Measurements from ENCODE around the gene CATSPER1.
"Not testable (repeated sequence)": the region's sequence is repeated elsewhere in the genome, so short reads cannot be mapped to it uniquely, and the experiment has no call there.

Gene CATSPER1

GRCh38 chr11:66020618-66021357, 5.5 kb downstream of the CATSPER1 start:
- DNase-seq (ENCODE audit: low read depth in 2 of 2): no peak

GRCh38 chr11:66020212-66020611, 6.1 kb downstream of the CATSPER1 start:
- no peak for DNase-seq (ENCODE audit: low read depth in 2 of 2)

DNA sequence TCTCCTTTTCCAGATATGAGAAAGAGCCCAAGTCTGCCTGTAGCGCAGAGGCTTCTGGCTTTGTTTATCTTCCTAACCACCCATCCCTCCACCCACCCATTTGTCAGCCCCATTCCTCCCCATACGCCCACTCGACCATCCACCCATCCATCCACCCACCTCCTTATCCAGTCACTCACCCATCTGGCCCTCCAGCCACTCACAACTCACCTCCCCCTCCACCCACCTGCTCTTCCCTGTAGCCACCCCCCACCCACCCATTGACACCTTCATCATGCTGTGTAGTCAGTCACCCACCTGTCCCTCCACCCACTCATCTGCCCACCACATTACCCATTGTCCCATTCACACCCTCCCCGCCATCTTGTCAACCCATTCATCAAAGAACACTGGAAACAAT, 9.0 kb downstream of the CATSPER1 start:
- DNase-seq (ENCODE audit: low read depth in 2 of 2): no peak

DNA sequence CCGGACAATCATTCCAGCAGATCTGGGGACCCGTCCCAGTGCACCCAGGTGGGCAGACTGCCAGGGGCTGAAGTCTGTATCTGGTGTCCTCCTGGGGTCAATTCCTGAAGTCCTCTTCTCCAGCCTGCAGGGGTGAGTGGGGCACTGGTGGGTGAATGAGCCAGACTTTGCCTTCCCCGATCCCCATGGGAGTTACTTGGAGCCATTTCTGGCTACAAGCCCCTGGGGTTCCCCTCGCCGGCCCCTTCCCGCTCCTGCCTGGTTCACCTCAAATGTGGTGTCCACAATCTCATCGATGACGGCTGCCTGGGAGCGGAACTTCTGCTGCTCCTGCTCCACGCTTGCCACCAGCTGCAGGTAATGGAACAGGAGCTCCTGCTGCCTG, 9.5 kb downstream of the CATSPER1 start:
- DNase-seq (ENCODE audit: low read depth in 2 of 2): no peak

DNA sequence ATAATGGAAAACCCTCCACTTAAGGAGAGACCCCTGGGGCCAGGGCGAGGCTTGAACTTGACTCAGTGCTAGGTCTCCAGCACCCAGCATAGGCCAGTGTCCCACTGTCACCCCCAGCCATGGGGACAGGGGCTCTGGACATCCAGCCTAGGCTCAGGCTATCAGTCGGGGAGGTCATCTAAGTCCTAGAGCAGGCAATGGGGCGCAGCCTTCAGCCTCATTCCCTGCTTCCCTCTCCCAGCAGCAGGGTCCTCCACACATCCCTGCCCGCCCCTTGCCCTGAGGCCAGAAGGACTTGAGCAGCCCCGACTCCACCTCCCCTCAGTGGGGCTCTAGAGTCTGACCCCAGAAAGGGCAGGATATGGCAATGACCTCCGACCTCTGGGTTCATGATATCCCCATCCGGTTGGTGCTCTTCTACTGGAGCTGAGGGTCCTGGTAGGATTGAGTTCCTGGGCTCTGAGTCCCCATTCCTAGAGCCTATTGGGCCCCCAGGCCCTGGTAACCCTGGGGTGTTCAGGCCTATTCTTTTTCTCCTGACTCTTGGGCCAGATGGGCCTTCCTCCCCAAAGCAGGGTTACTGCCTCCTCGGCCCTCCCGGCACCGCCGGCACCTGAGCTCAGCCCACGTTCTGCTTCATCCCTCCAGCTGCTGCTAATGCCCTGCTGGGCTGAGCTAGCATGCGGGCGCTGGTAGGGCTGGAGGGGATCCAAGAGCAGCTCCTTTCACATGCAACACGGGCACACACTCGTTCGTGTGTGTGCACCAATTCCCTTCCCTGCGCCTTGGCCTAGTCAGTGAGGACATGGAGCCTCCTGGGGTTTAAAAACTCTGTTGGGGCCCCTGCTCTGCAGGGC, 10.1 kb downstream of the CATSPER1 start:
- DNase-seq (ENCODE audit: low read depth in 2 of 2): no peak

DNA sequence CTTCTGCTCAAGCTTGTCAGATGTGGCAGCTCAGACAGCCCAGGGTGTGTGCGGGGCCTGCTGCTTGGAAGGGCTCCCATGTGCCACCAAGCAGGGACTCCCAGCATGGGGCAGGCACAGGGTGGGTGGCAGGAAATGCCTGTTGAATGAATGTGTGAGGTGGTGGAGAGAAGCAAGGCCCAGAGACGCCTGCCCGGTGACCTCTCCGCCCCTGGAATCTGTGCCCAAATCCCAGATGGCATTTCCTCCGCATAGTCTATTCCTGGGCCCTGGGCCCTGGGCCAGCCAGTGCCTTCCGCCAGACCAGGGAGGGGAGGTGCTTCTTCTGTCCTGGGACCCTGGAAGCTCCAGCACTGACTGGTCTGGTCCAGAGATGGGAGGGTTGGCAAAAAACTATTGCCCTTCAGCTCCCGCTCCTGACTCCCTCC, 10.8 kb downstream of the CATSPER1 start:
- no peak for DNase-seq (ENCODE audit: low read depth in 2 of 2)

- DNase-seq (ENCODE audit: low read depth in 2 of 2): no peak
These were observed 11.3 kb downstream of the CATSPER1 start for GRCh38 chr11:66014804-66015453.

DNA sequence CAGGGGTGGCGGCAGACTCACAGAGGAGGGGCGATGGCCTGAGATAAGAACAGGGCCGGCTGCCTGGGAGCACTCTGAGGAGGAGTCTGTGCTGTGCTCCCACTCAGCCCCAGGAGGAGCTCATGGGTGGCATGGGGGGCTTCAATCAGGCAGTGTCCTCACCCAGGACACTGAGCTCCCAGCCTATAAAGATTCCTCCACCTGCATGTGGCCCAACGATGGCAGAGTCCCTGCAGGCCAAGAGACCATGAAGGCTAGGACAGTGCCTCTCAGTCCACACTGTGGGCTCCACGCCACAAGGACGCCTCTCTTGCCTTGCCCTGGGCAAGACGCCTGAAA, 12.5 kb downstream of the CATSPER1 start:
- no peak for DNase-seq (ENCODE audit: low read depth in 2 of 2)

- DNase-seq (ENCODE audit: low read depth in 2 of 2): no peak
These were observed 13.1 kb downstream of the CATSPER1 start for GRCh38 chr11:66012946-66013761.

- no peak for DNase-seq (ENCODE audit: low read depth in 2 of 2)
These were observed 13.8 kb downstream of the CATSPER1 start for GRCh38 chr11:66012371-66012945.

DNA sequence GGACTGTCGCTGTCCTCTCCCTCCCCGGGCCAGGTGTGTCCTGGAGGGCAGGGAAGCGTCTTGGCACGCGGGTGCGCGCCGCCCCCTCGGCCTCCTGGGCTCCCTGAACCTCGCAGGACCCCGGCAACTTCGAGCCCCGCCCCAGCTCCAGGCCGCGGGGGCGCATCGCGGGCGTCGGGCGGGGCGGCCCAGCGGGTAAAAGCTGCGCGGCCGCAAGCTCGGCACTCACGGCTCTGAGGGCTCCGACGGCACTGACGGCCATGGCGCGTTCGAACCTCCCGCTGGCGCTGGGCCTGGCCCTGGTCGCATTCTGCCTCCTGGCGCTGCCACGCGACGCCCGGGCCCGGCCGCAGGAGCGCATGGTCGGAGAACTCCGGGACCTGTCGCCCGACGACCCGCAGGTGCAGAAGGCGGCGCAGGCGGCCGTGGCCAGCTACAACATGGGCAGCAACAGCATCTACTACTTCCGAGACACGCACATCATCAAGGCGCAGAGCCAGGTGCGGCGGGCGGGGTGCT, 14.4 kb downstream of the CATSPER1 start, which contains the start of gene CST6:
Gene CST6, plus strand, starts transcription at position 224 of the 519 bp plus-strand sequence. Its CDS starts 37 bp downstream, at position 261.
- DNase-seq (ENCODE audit: low read depth in 2 of 2): no peak

GRCh38 chr11:66011239-66011784, 15.0 kb downstream of the CATSPER1 start:
- DNase-seq (ENCODE audit: low read depth in 2 of 2): no peak

DNA sequence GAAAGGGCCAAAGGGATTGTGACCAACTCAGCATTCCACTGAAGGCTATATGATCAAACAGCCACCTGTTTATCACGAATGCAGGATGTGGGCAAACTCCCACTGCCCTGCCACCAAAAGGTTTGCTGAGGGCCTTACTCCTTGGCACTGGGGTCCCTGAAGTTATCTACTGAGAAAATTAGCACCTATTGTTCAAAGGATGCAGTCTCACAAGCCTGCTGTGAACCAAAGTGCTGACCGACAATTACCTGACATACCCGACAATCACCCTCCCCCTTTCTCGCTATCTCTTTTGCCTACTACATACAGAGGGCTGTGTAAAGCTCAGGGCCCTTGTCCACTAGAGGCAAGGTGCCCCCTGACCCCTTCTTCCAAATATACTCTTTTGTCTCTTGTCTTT, 16.2 kb downstream of the CATSPER1 start:
- DNase-seq (ENCODE audit: low read depth in 2 of 2): not testable (repeated sequence)

- DNase-seq (ENCODE audit: low read depth in 2 of 2): no peak
These were observed 17.7 kb downstream of the CATSPER1 start for GRCh38 chr11:66008468-66009101.

GRCh38 chr11:66008095-66008467, 18.2 kb downstream of the CATSPER1 start:
- DNase-seq (ENCODE audit: low read depth in 2 of 2): no peak

- no peak for DNase-seq (ENCODE audit: low read depth in 2 of 2)
These were observed 19.1 kb downstream of the CATSPER1 start for GRCh38 chr11:66007201-66007634.

DNA sequence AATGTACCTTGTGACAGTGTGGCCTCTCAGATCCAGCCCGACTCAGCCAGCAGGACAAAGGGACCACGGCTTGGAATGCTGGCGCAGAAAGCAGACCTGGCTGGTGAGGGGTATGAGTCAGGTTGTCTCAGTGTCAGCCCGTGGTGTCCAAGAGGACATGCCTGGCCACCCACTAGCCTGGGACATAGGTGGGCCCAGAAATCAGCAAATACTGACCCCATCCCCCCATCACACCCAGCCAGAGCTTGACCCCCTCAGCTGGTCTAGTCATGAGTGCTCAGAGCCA, 19.4 kb downstream of the CATSPER1 start:
- no peak for DNase-seq (ENCODE audit: low read depth in 2 of 2)

GRCh38 chr11:66006134-66006890, 20.0 kb downstream of the CATSPER1 start:
- no peak for DNase-seq (ENCODE audit: low read depth in 2 of 2)

GRCh38 chr11:66004186-66004585, 22.1 kb downstream of the CATSPER1 start:
- no peak for DNase-seq (ENCODE audit: low read depth in 2 of 2)

- no peak for DNase-seq (ENCODE audit: low read depth in 2 of 2)
These were observed 23.0 kb downstream of the CATSPER1 start for GRCh38 chr11:66003291-66003690.

Measured in stimulated activated CD4-positive, alpha-beta T cell treated with anti-CD3 and anti-CD28 coated beads, Interleukin-1b, Interleukin-23, amount 100 ng/mL, for 1 hour (primary cell).